Measurements from ENCODE around the gene BDH1. TPM values are rescaled to one million over a fixed set of nuclear protein-coding genes. Genes with fewer than 3 reads are reported as not detected.

Gene BDH1
- total RNA-seq, 5 donors from 2014 or later (not counting 1 experiment from before 2014, with no cell fraction given): 31.1 to 74.7 (median 68.9) TPM

DNA sequence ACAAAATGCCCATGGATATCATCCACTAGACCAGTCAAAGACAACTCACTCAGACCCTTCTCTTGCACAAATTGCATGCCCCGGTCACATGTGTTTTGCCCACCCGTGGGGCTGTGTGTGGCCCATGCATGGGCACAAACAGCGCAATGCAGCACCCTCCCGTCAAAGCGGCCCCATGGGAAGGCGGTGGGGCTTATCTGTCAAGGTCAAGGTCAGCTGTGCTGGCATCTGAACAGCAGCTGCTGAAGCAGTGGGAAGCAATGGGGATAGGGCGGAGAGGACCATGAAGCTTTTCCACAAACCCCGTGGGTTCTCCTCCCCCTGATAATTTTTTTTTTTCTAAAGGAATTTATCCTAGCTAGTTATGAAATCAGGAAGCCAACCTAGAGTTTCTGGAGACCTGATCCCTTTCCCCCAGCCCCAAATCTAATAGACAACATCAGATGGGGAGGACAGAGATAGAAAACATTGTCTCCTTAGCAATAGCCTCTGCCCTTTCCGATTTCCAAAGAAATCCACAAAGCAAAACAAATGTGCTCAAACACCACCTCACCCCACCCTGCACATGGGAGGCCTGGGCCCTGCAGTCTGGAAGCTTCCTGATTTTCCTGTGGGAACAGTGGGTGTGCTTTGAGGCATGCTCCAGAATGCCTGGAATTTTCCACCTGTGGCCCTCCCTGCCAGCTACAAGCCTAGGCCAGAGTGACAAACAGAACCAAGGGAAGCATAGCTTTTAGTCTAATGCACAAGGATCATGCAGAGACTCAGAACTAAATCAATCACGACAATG lies 84.4 kb downstream of the BDH1 start:
- ATAC-seq (replicated peaks in 1 of 4): no peak
- CTCF ChIA-PET: no interaction called here
- WGBS (ENCODE audit: insufficient coverage): 94% methylated on average over 5 of the region's 10 CpGs

DNA sequence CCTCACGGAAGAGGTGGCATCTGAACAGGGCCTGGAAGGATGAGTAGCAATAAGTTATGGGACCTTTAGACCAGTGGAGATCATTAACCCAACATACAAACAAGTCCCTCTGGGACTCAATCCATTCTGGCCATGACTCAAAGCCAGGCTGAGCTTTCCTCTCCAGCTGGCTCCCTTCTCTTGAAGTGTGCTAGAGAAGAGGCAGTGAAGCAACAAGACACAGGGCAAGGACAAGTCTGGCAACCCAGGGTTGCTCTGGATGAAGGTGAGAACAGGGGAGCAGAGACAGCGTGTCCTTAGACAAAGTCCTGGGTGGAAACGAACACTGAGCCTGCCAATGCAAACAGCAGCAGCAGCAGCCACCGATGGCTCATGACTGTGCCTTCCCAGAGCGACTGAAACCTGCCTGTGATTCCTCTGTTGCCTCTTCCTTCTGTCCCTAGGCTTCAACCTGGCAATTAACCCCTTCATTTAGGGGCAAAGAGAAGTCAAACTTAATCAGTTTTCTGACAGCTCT lies 86.8 kb downstream of the BDH1 start:
- peaks cover 7 to 36% of the 10 kb centered on the region in 2 experiments for H3K27me3 ChIP-seq (replicated peaks in 1 of 2; ENCODE audit: control insufficient read depth in 2 of 2, extremely low read depth in 1 of 2, insufficient read depth in 2 of 2, low read length in 1 of 2)
- H3K9me3 ChIP-seq: no peaks in the 10 kb centered on the region
- Mint-ChIP-seq H3K27me3 (peaks cover 21 to 35% of the 10 kb centered on the region in 2 donors), H3K27ac (no peak overlapping the region), H3K36me3 (no peaks in the 10 kb centered on the region), H3K4me1 (no peaks in the 10 kb centered on the region), H3K4me3 (no peak overlapping the region), H3K9me3 (no peaks in the 10 kb centered on the region)
- H3K27ac ChIP-seq (ENCODE audit: low read length): no peak overlapping the region
- CTCF ChIA-PET: no interaction called here
- POLR2A ChIA-PET: no interaction called here
- 73% methylated on average over 4 of the region's 5 CpGs for WGBS (ENCODE audit: insufficient coverage)
- H3K4me1 ChIP-seq (ENCODE audit: control insufficient read depth in 1 of 2, extremely low read depth in 1 of 2, insufficient read depth in 2 of 2, low read length in 2 of 2): no peaks in the 10 kb centered on the region
- DNase-seq (no peak), ATAC-seq (replicated peaks in 1 of 4) (no peak)
- no peaks in the 10 kb centered on the region for H3K36me3 ChIP-seq (ENCODE audit: control insufficient read depth in 2 of 2, extremely low read depth in 1 of 2, insufficient read depth in 1 of 2, low read length in 1 of 2)
- no peak overlapping the region for H3K4me3 ChIP-seq (ENCODE audit: control insufficient read depth in 1 of 2, extremely low read depth in 1 of 2, low read length in 1 of 2)

More for the DNA sequence above, 84.4 kb downstream of the BDH1 start:
- no peak overlapping the region for H3K4me3 Mint-ChIP-seq
- POLR2A ChIA-PET: interaction anchor here in 1 of 2 donors (0.7 kb wide), 1 partner anchor 116 kb away, joined by 3 read pairs; no protein-coding TSS in a partner anchor
- Histone ChIP-seq H3K9me3 (no peaks in the 10 kb centered on the region), H3K4me1 (ENCODE audit: control insufficient read depth in 1 of 2, extremely low read depth in 1 of 2, insufficient read depth in 2 of 2, low read length in 2 of 2) (no peaks in the 10 kb centered on the region), H3K27ac (ENCODE audit: low read length) (no peak overlapping the region), H3K4me3 (ENCODE audit: control insufficient read depth in 1 of 2, extremely low read depth in 1 of 2, low read length in 1 of 2) (no peak overlapping the region), H3K27me3 (replicated peaks in 1 of 2; ENCODE audit: control insufficient read depth in 2 of 2, extremely low read depth in 1 of 2, insufficient read depth in 2 of 2, low read length in 1 of 2) (peaks cover 7 to 36% of the 10 kb centered on the region in 2 experiments), H3K36me3 (ENCODE audit: control insufficient read depth in 2 of 2, extremely low read depth in 1 of 2, insufficient read depth in 1 of 2, low read length in 1 of 2) (no peaks in the 10 kb centered on the region)
- no peaks in the 10 kb centered on the region for H3K4me1 Mint-ChIP-seq
- no peaks in the 10 kb centered on the region for H3K36me3 Mint-ChIP-seq
- H3K27me3 Mint-ChIP-seq: peaks cover 19 to 30% of the 10 kb centered on the region in 2 donors
- H3K9me3 Mint-ChIP-seq: no peaks in the 10 kb centered on the region
- DNase-seq: no peak
- H3K27ac Mint-ChIP-seq: no peak overlapping the region

DNA sequence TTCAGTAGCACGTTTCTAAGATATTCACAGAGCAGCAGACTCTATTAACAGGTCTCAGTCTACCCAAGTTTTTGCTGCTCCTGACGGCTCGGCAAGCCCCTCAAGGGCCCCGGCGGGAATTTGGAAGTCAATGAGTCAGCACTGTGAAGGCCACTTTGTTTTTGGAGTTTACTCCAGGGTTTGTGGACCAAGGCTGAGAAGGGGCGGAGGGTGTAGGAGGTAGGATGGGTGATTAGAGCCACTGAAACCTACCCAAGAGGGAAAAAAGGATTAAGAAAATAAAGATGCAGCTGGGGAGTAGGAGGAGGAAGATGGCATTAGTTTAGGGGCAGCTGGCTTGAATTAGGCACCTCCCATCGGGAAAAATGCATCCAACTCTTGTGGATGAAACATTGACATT lies 87.6 kb downstream of the BDH1 start:
- H3K27me3 ChIP-seq (replicated peaks in 1 of 2; ENCODE audit: control insufficient read depth in 2 of 2, extremely low read depth in 1 of 2, insufficient read depth in 2 of 2, low read length in 1 of 2): peaks cover 7 to 33% of the 10 kb centered on the region in 2 experiments
- no peaks in the 10 kb centered on the region for H3K36me3 ChIP-seq (ENCODE audit: control insufficient read depth in 2 of 2, extremely low read depth in 1 of 2, insufficient read depth in 1 of 2, low read length in 1 of 2)
- no peaks in the 10 kb centered on the region for H3K9me3 Mint-ChIP-seq
- H3K27ac ChIP-seq (ENCODE audit: low read length): no peak overlapping the region
- no peaks in the 10 kb centered on the region for H3K9me3 ChIP-seq
- H3K27ac Mint-ChIP-seq: no peak overlapping the region
- H3K36me3 Mint-ChIP-seq: no peaks in the 10 kb centered on the region
- no peak overlapping the region for H3K4me3 Mint-ChIP-seq
- no peak for DNase-seq
- no peak overlapping the region for H3K4me3 ChIP-seq (ENCODE audit: control insufficient read depth in 1 of 2, extremely low read depth in 1 of 2, low read length in 1 of 2)
- peaks cover 0 to 5% (median 5%) of the 10 kb centered on the region in 3 donors for H3K4me1 Mint-ChIP-seq
- ChIA-PET CTCF (no interaction called here), POLR2A (no interaction called here)
- ATAC-seq (replicated peaks in 1 of 4): no peak
- WGBS (ENCODE audit: insufficient coverage): 84% methylated on average over 6 of the region's 7 CpGs
- H3K4me1 ChIP-seq (ENCODE audit: control insufficient read depth in 1 of 2, extremely low read depth in 1 of 2, insufficient read depth in 2 of 2, low read length in 2 of 2): no peaks in the 10 kb centered on the region
- H3K27me3 Mint-ChIP-seq: peaks cover 21 to 35% of the 10 kb centered on the region in 2 donors

DNA sequence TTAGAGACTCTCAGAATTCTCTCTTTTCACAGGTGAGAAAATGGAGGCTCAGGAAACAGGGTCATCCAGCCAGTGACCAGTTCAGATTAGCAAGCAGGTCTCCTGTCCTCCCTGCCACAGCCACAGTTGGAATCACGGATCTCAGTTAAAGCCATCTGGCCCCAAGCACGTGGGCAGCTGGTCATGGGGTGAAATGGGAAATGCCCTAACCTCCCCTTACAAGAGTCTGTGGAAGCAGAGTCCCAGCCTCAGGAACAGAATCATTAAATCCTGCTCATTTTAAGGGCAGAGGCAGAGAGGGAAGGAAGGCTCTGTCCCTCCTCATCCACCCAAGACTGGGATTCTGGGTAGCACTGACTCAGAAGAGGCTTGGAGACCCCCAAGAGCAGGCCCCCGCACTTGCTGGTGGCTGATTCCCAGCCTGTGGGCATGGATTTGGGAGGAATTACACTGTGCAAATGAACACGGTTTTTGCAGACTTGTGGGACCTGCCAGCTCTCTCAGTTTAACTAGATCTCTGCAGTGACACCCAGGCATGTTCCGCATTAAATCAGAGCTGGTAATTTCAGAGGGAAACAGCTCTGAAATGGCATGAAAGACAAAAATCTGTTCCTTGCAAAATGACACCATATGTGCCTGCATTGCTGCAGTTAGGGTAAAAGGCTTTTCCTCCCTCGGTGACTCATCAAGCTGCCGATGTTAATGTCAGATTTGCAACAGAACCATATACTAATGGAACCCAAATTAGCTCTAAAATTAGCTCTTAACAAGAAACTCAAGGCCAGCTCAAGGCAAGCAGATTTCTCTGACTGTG lies 89.0 kb downstream of the BDH1 start:
- POLR2A ChIA-PET: interaction anchor here in 1 of 2 donors (0.5 kb wide), 1 partner anchor 237 kb away, joined by 4 read pairs; no protein-coding TSS in a partner anchor
- H3K36me3 ChIP-seq (ENCODE audit: control insufficient read depth in 2 of 2, extremely low read depth in 1 of 2, insufficient read depth in 1 of 2, low read length in 1 of 2): no peaks in the 10 kb centered on the region
- H3K4me1 Mint-ChIP-seq: peaks cover 0 to 5% (median 5%) of the 10 kb centered on the region in 3 donors
- peaks cover 7 to 34% of the 10 kb centered on the region in 2 experiments for H3K27me3 ChIP-seq (replicated peaks in 1 of 2; ENCODE audit: control insufficient read depth in 2 of 2, extremely low read depth in 1 of 2, insufficient read depth in 2 of 2, low read length in 1 of 2)
- H3K27ac Mint-ChIP-seq: no peak overlapping the region
- WGBS (ENCODE audit: insufficient coverage): 40% methylated on average over 5 of the region's 7 CpGs
- CTCF ChIA-PET: no interaction called here
- H3K27me3 Mint-ChIP-seq: peaks cover 21 to 32% of the 10 kb centered on the region in 2 donors
- no peak overlapping the region for H3K27ac ChIP-seq (ENCODE audit: low read length)
- H3K9me3 ChIP-seq: no peaks in the 10 kb centered on the region
- no peaks in the 10 kb centered on the region for H3K36me3 Mint-ChIP-seq
- no peaks in the 10 kb centered on the region for H3K4me1 ChIP-seq (ENCODE audit: control insufficient read depth in 1 of 2, extremely low read depth in 1 of 2, insufficient read depth in 2 of 2, low read length in 2 of 2)
- no peak for ATAC-seq (replicated peaks in 1 of 4)
- no peak for DNase-seq
- H3K9me3 Mint-ChIP-seq: no peaks in the 10 kb centered on the region
- H3K4me3 ChIP-seq (ENCODE audit: control insufficient read depth in 1 of 2, extremely low read depth in 1 of 2, low read length in 1 of 2): no peak overlapping the region
- no peak overlapping the region for H3K4me3 Mint-ChIP-seq

DNA sequence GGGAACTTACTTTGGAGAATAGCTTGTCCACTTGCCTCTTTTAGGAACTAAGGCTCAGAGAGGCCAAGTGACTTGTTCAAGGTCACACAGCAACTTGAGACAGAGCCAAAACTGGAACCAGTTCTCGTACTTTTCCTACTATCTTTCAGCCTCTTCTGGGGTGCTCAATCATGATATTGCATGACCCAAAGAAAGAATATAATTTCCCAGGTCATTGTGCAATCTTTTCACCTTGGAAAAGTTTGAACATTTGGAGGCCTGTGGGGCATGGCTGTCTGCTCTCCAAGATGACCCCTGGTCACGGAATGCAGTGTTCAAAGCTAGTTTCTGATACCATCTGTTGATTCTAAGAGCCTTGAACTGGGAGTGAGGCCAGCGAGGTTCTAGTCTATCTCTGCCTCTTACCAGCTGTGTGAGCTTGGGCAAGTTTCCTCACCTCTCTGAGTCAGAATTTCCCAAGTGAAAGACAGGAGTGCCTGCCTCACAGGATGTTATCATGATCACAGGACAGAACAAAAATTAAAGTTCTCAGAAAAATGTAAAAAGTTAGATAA lies 89.7 kb downstream of the BDH1 start:
- no peaks in the 10 kb centered on the region for H3K9me3 ChIP-seq
- H3K27ac ChIP-seq (ENCODE audit: low read length): no peak overlapping the region
- 43% methylated on average over 2 of the region's 3 CpGs for WGBS (ENCODE audit: insufficient coverage)
- Mint-ChIP-seq H3K27ac (no peak overlapping the region), H3K4me3 (no peak overlapping the region), H3K4me1 (peaks cover 0 to 5% (median 5%) of the 10 kb centered on the region in 3 donors), H3K9me3 (no peaks in the 10 kb centered on the region), H3K36me3 (no peaks in the 10 kb centered on the region), H3K27me3 (peaks cover 21 to 32% of the 10 kb centered on the region in 2 donors)
- DNase-seq (no peak), ATAC-seq (replicated peaks in 1 of 4) (no peak)
- no peak overlapping the region for H3K4me3 ChIP-seq (ENCODE audit: control insufficient read depth in 1 of 2, extremely low read depth in 1 of 2, low read length in 1 of 2)
- ChIA-PET POLR2A (no interaction called here), CTCF (interaction anchor here in 1 of 2 donors (0.5 kb wide), 1 partner anchor 9 kb away, joined by 4 read pairs; no protein-coding TSS in a partner anchor)
- H3K27me3 ChIP-seq (replicated peaks in 1 of 2; ENCODE audit: control insufficient read depth in 2 of 2, extremely low read depth in 1 of 2, insufficient read depth in 2 of 2, low read length in 1 of 2): peaks cover 7 to 34% of the 10 kb centered on the region in 2 experiments
- H3K4me1 ChIP-seq (ENCODE audit: control insufficient read depth in 1 of 2, extremely low read depth in 1 of 2, insufficient read depth in 2 of 2, low read length in 2 of 2): no peaks in the 10 kb centered on the region
- H3K36me3 ChIP-seq (ENCODE audit: control insufficient read depth in 2 of 2, extremely low read depth in 1 of 2, insufficient read depth in 1 of 2, low read length in 1 of 2): no peaks in the 10 kb centered on the region
